Mesenchymal stem cell (in vitro differentiated cells and primary cell): ENCODE measurements around the gene PCSK7.

Source experiments
- DNase-seq: peaks from one replicate; pipeline ENCODE4 v3.0.0-alpha.2; 2013
- H2AFZ ChIP-seq: one replicate; pipeline ENCODE4 v1.6.1; 2013; ENCODE audit warnings: low read depth, mild to moderate bottlenecking, control low read depth, inconsistent platforms, low read length, moderate library complexity
- H2AK5ac ChIP-seq: 2 replicates; pipeline ENCODE4 v1.6.1; 2013; ENCODE audit warnings: low read length, moderate library complexity, mild to moderate bottlenecking, inconsistent platforms; ENCODE audit not compliant: severe bottlenecking
- H2BK120ac ChIP-seq: one replicate; pipeline ENCODE4 v1.6.1; 2013; ENCODE audit warnings: low read depth, mild to moderate bottlenecking, inconsistent platforms, low read length, moderate library complexity
- H2BK12ac ChIP-seq, 2 experiments: one replicate each; pipeline ENCODE4 v1.6.1; 2013; ENCODE audit warnings: inconsistent platforms in 2 of 2, low read length in 2 of 2, mild to moderate bottlenecking in 2 of 2, moderate library complexity in 2 of 2, control low read depth in 1 of 2
- H2BK15ac ChIP-seq: one replicate; pipeline ENCODE4 v1.6.1; 2013; ENCODE audit warnings: mild to moderate bottlenecking, low read depth, inconsistent platforms; ENCODE audit not compliant: poor library complexity, severe bottlenecking
- H2BK5ac ChIP-seq: 2 replicates; pipeline ENCODE4 v1.6.1; 2013; ENCODE audit warnings: low read depth, mild to moderate bottlenecking, low read length, control low read depth, inconsistent platforms; ENCODE audit not compliant: poor library complexity, severe bottlenecking
- H3K14ac ChIP-seq, 2 experiments: one replicate each; pipeline ENCODE4 v1.6.1; 2013; ENCODE audit warnings: inconsistent platforms in 2 of 2, low read length in 2 of 2, control low read depth in 1 of 2, mild to moderate bottlenecking in 1 of 2, moderate library complexity in 1 of 2
- H3K18ac ChIP-seq, 2 experiments: one replicate each; pipeline ENCODE4 v1.6.1; 2013; ENCODE audit warnings: inconsistent platforms in 2 of 2, low read length in 2 of 2, control low read depth in 1 of 2, low read depth in 1 of 2, mild to moderate bottlenecking in 1 of 2
- H3K23ac ChIP-seq, 2 experiments: one replicate each; pipeline ENCODE4 v1.6.1; 2013; ENCODE audit warnings: inconsistent platforms in 2 of 2, low read length in 2 of 2, mild to moderate bottlenecking in 2 of 2, moderate library complexity in 2 of 2, control low read depth in 1 of 2
- H3K27ac ChIP-seq: 2 replicates; pipeline ENCODE4 v1.5.1; 2013; ENCODE audit warnings: mild to moderate bottlenecking, moderate library complexity, low read length, control low read depth, inconsistent platforms; ENCODE audit not compliant: poor library complexity, severe bottlenecking
- H3K27me3 ChIP-seq, 2 experiments: 2 replicates each; pipeline versions ENCODE4 v1.6.1 to v1.7.0; 2013; ENCODE audit warnings: low read length in 2 of 2, mild to moderate bottlenecking in 2 of 2, moderate library complexity in 2 of 2, control low read depth in 1 of 2, inconsistent platforms in 1 of 2; ENCODE audit not compliant: control insufficient read depth in 1 of 2, insufficient read depth in 1 of 2
- H3K36me3 ChIP-seq, 2 experiments: 2 replicates each; pipeline versions ENCODE4 v1.6.1 to v1.7.0; 2013; ENCODE audit warnings: low read length in 2 of 2, control low read depth in 1 of 2, inconsistent platforms in 1 of 2, low read depth in 1 of 2, mild to moderate bottlenecking in 1 of 2; ENCODE audit not compliant: insufficient read depth in 2 of 2, control insufficient read depth in 1 of 2
- H3K4ac ChIP-seq, 2 experiments: one replicate each; pipeline ENCODE4 v1.6.1; 2013; ENCODE audit warnings: inconsistent platforms in 2 of 2, low read length in 2 of 2, mild to moderate bottlenecking in 2 of 2, moderate library complexity in 2 of 2, control low read depth in 1 of 2, low read depth in 1 of 2
- H3K4me1 ChIP-seq: 2 replicates; pipeline ENCODE4 v1.6.1; 2013; ENCODE audit warnings: low read depth, low read length, control low read depth; ENCODE audit not compliant: control insufficient read depth, insufficient read depth
- H3K4me2 ChIP-seq: 2 replicates; pipeline ENCODE4 v1.6.1; 2013; ENCODE audit warnings: low read length, mild to moderate bottlenecking, inconsistent platforms; ENCODE audit not compliant: poor library complexity, severe bottlenecking
- H3K4me3 ChIP-seq, 2 experiments: 2 replicates each; pipeline versions ENCODE4 v1.5.1 to v1.7.0; 2013; ENCODE audit warnings: low read length in 2 of 2, mild to moderate bottlenecking in 2 of 2, control low read depth in 1 of 2, low read depth in 1 of 2; ENCODE audit not compliant: insufficient read depth in 1 of 2
- H3K79me1 ChIP-seq: replicated peaks from 2 replicates; pipeline ENCODE4 v1.6.1; 2013; ENCODE audit warnings: mild to moderate bottlenecking, control low read depth, low read length, inconsistent platforms; ENCODE audit not compliant: poor library complexity, severe bottlenecking
- H3K9ac ChIP-seq: 2 replicates; pipeline ENCODE4 v1.7.0; 2013; ENCODE audit warnings: mild to moderate bottlenecking, low read length, moderate library complexity
- H3K9me3 ChIP-seq: 2 replicates; pipeline ENCODE4 v1.7.0; 2013; ENCODE audit warnings: mild to moderate bottlenecking, low read length; ENCODE audit not compliant: control insufficient read depth
- H4K8ac ChIP-seq: one replicate; pipeline ENCODE4 v1.6.1; 2013; ENCODE audit warnings: inconsistent platforms, mild to moderate bottlenecking, low read length, moderate library complexity
- H4K91ac ChIP-seq: one replicate; pipeline ENCODE4 v1.6.1; 2013; ENCODE audit warnings: mild to moderate bottlenecking, low read length, inconsistent platforms
- WGBS: methylation state at CpG from one replicate; pipeline ENCODE4 v1.1.7; 2013; ENCODE audit warnings: mixed read lengths; 5-methylcytosine and 5-hydroxymethylcytosine counted together

PCSK7 gene

GRCh38 chr11:117229931-117230285 lies 2.0 kb downstream of the PCSK7 start:
- Histone ChIP-seq H3K9me3 (no peaks in the 10 kb centered on the region), H3K4me2 (no peak overlapping the region), H2BK5ac (no peak overlapping the region), H3K23ac (no peak overlapping the region), H3K27ac (no peak overlapping the region), H3K36me3 (peaks cover 42 to 43% of the 10 kb centered on the region in 2 experiments), H2BK15ac (no peak overlapping the region), H2BK12ac (no peak overlapping the region), H4K91ac (no peak overlapping the region), H3K14ac (no peak overlapping the region), H2AFZ (no peak overlapping the region), H3K4me1 (peaks cover 1% of the 10 kb centered on the region), H2BK120ac (no peak overlapping the region), H3K4ac (no peak overlapping the region), H3K18ac (no peak overlapping the region), H3K27me3 (no peaks in the 10 kb centered on the region), H4K8ac (no peak overlapping the region), H3K9ac (peak overlapping the region; percentile 98), H2AK5ac (no peak overlapping the region), H3K4me3 (peak overlapping the region in 1 of 2 experiments; percentile 94), H3K79me1 (peaks cover 22% of the 10 kb centered on the region)
- DNase-seq, result no peak
- 93% methylated on average over 5 of the region's 5 CpGs for WGBS

- Histone ChIP-seq H3K14ac (no peak overlapping the region), H3K27me3 (no peaks in the 10 kb centered on the region), H3K79me1 (peaks cover 22% of the 10 kb centered on the region), H2BK15ac (no peak overlapping the region), H3K4ac (no peak overlapping the region), H3K18ac (no peak overlapping the region), H2BK12ac (no peak overlapping the region), H3K27ac (no peak overlapping the region), H3K9ac (peak overlapping the region; percentile 98), H3K4me1 (peaks cover 1% of the 10 kb centered on the region), H2AK5ac (no peak overlapping the region), H3K4me2 (no peak overlapping the region), H3K23ac (no peak overlapping the region), H2BK5ac (no peak overlapping the region), H2AFZ (no peak overlapping the region), H3K9me3 (no peaks in the 10 kb centered on the region), H4K91ac (no peak overlapping the region), H4K8ac (no peak overlapping the region), H3K4me3 (no peak overlapping the region), H2BK120ac (no peak overlapping the region), H3K36me3 (peaks cover 46 to 48% of the 10 kb centered on the region in 2 experiments)
- DNase-seq, result no peak
- 98% methylated on average over 12 of the region's 12 CpGs for WGBS
Measured at GRCh38 chr11:117229411-117229810, 2.5 kb downstream of the PCSK7 start.

GRCh38 chr11:117228091-117228490 lies 3.8 kb downstream of the PCSK7 start:
- no peak overlapping the region for H3K18ac ChIP-seq
- H2BK5ac ChIP-seq, result no peak overlapping the region
- no peak overlapping the region for H2BK15ac ChIP-seq
- H2BK12ac ChIP-seq, result no peak overlapping the region
- H3K27ac ChIP-seq, result no peak overlapping the region
- no peak overlapping the region for H3K4ac ChIP-seq
- H2BK120ac ChIP-seq, result no peak overlapping the region
- no peak overlapping the region for H3K23ac ChIP-seq
- H4K91ac ChIP-seq, result no peak overlapping the region
- no peak overlapping the region for H2AK5ac ChIP-seq
- no peak overlapping the region for H3K14ac ChIP-seq
- no peak overlapping the region for H3K4me3 ChIP-seq
- peaks cover 20% of the 10 kb centered on the region for H3K79me1 ChIP-seq
- H3K36me3 ChIP-seq, result peaks cover 59 to 61% of the 10 kb centered on the region in 2 experiments
- H3K27me3 ChIP-seq, result no peaks in the 10 kb centered on the region
- no peak overlapping the region for H3K4me2 ChIP-seq
- peaks cover 1% of the 10 kb centered on the region for H3K4me1 ChIP-seq
- H2AFZ ChIP-seq, result no peak overlapping the region
- H3K9ac ChIP-seq, result no peak overlapping the region
- no peak for DNase-seq
- 96% methylated on average over 8 of the region's 11 CpGs for WGBS
- H3K9me3 ChIP-seq, result no peaks in the 10 kb centered on the region
- no peak overlapping the region for H4K8ac ChIP-seq

GRCh38 chr11:117226388-117227385 lies 5.2 kb downstream of the PCSK7 start:
- Histone ChIP-seq H3K4me3 (no peak overlapping the region), H3K23ac (no peak overlapping the region), H2BK120ac (no peak overlapping the region), H3K18ac (no peak overlapping the region), H3K4me1 (peaks cover 5% of the 10 kb centered on the region), H3K4me2 (no peak overlapping the region), H3K27ac (no peak overlapping the region), H2AK5ac (no peak overlapping the region), H3K36me3 (peaks cover 62 to 66% of the 10 kb centered on the region in 2 experiments), H3K79me1 (peaks cover 19% of the 10 kb centered on the region), H4K91ac (no peak overlapping the region), H4K8ac (no peak overlapping the region), H2BK5ac (no peak overlapping the region), H3K14ac (no peak overlapping the region), H2BK15ac (no peak overlapping the region), H3K9me3 (no peaks in the 10 kb centered on the region), H2BK12ac (no peak overlapping the region), H2AFZ (no peak overlapping the region), H3K9ac (no peak overlapping the region), H3K4ac (no peak overlapping the region), H3K27me3 (no peaks in the 10 kb centered on the region)
- DNase-seq, result peak; percentile 85
- 72% methylated on average over 16 of the region's 19 CpGs for WGBS
